ENCODE measurements around the gene PDE3A. TPM values are rescaled to one million over a fixed set of nuclear protein-coding genes. Genes with fewer than 3 reads are reported as not detected.

The PDE3A gene
- total RNA-seq, 1 experiment from 2014 or later, result 0.58 TPM

DNA sequence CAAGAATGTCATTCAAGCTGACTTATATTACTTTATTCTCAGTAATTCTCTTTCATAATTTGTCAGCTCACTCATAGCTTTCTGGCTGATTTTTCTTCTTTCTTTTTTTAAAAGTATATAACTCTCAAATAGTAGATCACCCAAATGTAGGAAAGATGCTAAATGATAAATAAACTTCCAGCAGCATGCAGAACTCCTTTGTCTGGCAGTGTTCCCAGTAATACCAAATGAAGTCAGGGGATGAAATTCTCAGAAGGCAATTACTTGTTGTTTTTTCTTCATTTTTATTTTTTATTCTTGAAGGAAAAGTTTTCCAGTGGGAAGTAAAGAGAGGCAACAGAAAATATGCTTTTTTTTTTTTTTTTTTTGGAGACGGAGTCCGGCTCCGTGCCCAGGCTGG, 193.5 kb downstream of the PDE3A start:
- H3K4me3 ChIP-seq (ENCODE audit: low read length), result no peak overlapping the region
- H3K27ac ChIP-seq (ENCODE audit: low read length), result no peak overlapping the region
- H3K9me2 ChIP-seq (replicated peaks; ENCODE audit: low read length), result no peaks in the 10 kb centered on the region
- no TSS peak for BruUV-seq (replicated peaks)
- no peaks in the 10 kb centered on the region for H3K4me1 ChIP-seq (ENCODE audit: insufficient read depth, low read length)
- ChIA-PET POLR2A (ENCODE audit: unreplicated experiment) (no interaction called here), CTCF (no interaction called here)
- H3K9me3 ChIP-seq (ENCODE audit: low read length), result no peaks in the 10 kb centered on the region
- DNase-seq (no peak), ATAC-seq (no peak)
- H3K36me3 ChIP-seq (ENCODE audit: low read depth, low read length), result no peaks in the 10 kb centered on the region
- intact Hi-C loops (cut with micrococcal nuclease), result no loop called here
- H3K79me2 ChIP-seq (ENCODE audit: low read length), result no peaks in the 10 kb centered on the region
- H3K9ac ChIP-seq (ENCODE audit: low read length), result no peak overlapping the region
- H4K20me1 ChIP-seq (ENCODE audit: low read length), result no peaks in the 10 kb centered on the region
- H3F3A ChIP-seq (ENCODE audit: low read length, unreplicated experiment), result no peaks in the 10 kb centered on the region
- no peaks in the 10 kb centered on the region for H3K27me3 ChIP-seq (ENCODE audit: low read length)
- no peak overlapping the region for H3K4me2 ChIP-seq (ENCODE audit: low read length)
- H2AFZ ChIP-seq (ENCODE audit: low read length), result no peak overlapping the region
- TF ChIP-seq, protein P1, sequence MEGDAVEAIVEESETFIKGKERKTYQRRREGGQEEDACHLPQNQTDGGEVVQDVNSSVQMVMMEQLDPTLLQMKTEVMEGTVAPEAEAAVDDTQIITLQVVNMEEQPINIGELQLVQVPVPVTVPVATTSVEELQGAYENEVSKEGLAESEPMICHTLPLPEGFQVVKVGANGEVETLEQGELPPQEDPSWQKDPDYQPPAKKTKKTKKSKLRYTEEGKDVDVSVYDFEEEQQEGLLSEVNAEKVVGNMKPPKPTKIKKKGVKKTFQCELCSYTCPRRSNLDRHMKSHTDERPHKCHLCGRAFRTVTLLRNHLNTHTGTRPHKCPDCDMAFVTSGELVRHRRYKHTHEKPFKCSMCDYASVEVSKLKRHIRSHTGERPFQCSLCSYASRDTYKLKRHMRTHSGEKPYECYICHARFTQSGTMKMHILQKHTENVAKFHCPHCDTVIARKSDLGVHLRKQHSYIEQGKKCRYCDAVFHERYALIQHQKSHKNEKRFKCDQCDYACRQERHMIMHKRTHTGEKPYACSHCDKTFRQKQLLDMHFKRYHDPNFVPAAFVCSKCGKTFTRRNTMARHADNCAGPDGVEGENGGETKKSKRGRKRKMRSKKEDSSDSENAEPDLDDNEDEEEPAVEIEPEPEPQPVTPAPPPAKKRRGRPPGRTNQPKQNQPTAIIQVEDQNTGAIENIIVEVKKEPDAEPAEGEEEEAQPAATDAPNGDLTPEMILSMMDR (conservative IDR thresholded peaks at IDR 0.05; ENCODE audit: low read depth, low read length), result no peak
- no peak for TF ChIP-seq EZH2phosphoT487 (IDR thresholded peaks at IDR 0.05; ENCODE audit: borderline replicate concordance, low read length)
- TF ChIP-seq EZH2 (IDR thresholded peaks at IDR 0.05; ENCODE audit: low read length, unreplicated experiment), result no peak

DNA sequence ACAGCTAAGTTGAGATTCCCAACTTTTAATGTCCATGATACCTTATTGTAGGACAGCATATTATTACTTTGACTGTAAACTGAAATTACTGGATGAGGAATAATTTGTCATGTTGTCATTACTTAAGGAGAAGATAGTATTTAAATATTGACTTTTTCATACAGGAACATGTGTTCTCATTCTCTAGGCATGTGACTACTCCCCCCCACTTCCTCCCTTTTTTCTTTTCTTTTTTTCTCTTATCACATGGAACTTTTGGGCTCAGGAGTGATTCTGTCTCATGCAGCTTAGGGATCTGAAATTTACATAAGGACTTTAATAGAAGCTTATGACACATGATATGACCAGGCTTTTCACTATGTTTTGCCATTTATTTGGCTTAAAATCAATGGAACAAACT, 199.1 kb downstream of the PDE3A start:
- no peaks in the 10 kb centered on the region for H3K79me2 ChIP-seq (ENCODE audit: low read length)

DNA sequence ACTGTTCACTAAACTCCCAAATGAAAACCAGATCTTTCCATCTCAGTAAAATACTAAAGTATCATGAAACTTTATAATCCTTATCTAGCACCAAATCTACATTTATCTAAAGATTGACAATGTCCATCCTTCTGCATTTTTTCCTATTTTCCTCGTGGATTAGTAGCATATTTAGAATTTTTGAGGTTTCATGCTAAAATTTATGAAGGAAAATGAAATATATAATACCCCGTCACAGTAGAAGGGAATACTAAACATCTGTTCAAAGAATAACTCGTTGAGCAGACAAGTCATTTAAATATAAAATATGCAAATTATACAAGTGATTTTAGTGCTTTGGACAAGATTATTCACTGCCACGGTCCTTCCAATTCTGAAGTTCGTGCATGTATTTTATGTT, 204.1 kb downstream of the PDE3A start:
- Histone ChIP-seq H3K79me2 (ENCODE audit: low read length) (no peaks in the 10 kb centered on the region), H3K4me3 (ENCODE audit: low read length) (no peak overlapping the region), H3K4me1 (ENCODE audit: insufficient read depth, low read length) (no peaks in the 10 kb centered on the region), H3K9me3 (ENCODE audit: low read length) (no peaks in the 10 kb centered on the region), H4K20me1 (ENCODE audit: low read length) (no peaks in the 10 kb centered on the region), H3K9me2 (replicated peaks; ENCODE audit: low read length) (no peaks in the 10 kb centered on the region), H3K27me3 (ENCODE audit: low read length) (no peaks in the 10 kb centered on the region), H2AFZ (ENCODE audit: low read length) (no peak overlapping the region), H3K36me3 (ENCODE audit: low read depth, low read length) (no peaks in the 10 kb centered on the region), H3K27ac (ENCODE audit: low read length) (no peak overlapping the region), H3F3A (ENCODE audit: low read length, unreplicated experiment) (no peaks in the 10 kb centered on the region), H3K4me2 (ENCODE audit: low read length) (no peak overlapping the region), H3K9ac (ENCODE audit: low read length) (no peak overlapping the region)
- ATAC-seq, result no peak
- BruUV-seq (replicated peaks), result no TSS peak
- no peak for DNase-seq
- POLR2A ChIA-PET (ENCODE audit: unreplicated experiment), result no interaction called here
- intact Hi-C loops (cut with micrococcal nuclease), result no loop called here
- TF ChIP-seq EZH2phosphoT487 (IDR thresholded peaks at IDR 0.05; ENCODE audit: borderline replicate concordance, low read length), result no peak
- TF ChIP-seq, protein P1 (conservative IDR thresholded peaks at IDR 0.05; ENCODE audit: low read depth, low read length), result no peak
- no peak for TF ChIP-seq EZH2 (IDR thresholded peaks at IDR 0.05; ENCODE audit: low read length, unreplicated experiment)
- CTCF ChIA-PET, result no interaction called here

More for the DNA sequence above, 199.1 kb downstream of the PDE3A start:
- Histone ChIP-seq H3K4me3 (ENCODE audit: low read length) (no peak overlapping the region), H3K27ac (ENCODE audit: low read length) (no peak overlapping the region), H4K20me1 (ENCODE audit: low read length) (no peaks in the 10 kb centered on the region), H2AFZ (ENCODE audit: low read length) (no peak overlapping the region), H3K36me3 (ENCODE audit: low read depth, low read length) (no peaks in the 10 kb centered on the region), H3K4me2 (ENCODE audit: low read length) (no peak overlapping the region), H3K9ac (ENCODE audit: low read length) (no peak overlapping the region), H3F3A (ENCODE audit: low read length, unreplicated experiment) (no peaks in the 10 kb centered on the region), H3K27me3 (ENCODE audit: low read length) (no peaks in the 10 kb centered on the region), H3K9me2 (replicated peaks; ENCODE audit: low read length) (no peaks in the 10 kb centered on the region), H3K9me3 (ENCODE audit: low read length) (no peaks in the 10 kb centered on the region), H3K4me1 (ENCODE audit: insufficient read depth, low read length) (no peaks in the 10 kb centered on the region)
- no TSS peak for BruUV-seq (replicated peaks)
- TF ChIP-seq EZH2phosphoT487 (IDR thresholded peaks at IDR 0.05; ENCODE audit: borderline replicate concordance, low read length), result no peak
- no peak for TF ChIP-seq EZH2 (IDR thresholded peaks at IDR 0.05; ENCODE audit: low read length, unreplicated experiment)
- TF ChIP-seq, protein P1 (conservative IDR thresholded peaks at IDR 0.05; ENCODE audit: low read depth, low read length), result no peak
- ATAC-seq (peak; percentile 61), DNase-seq (peak; percentile 18)
- intact Hi-C loops (cut with micrococcal nuclease), result no loop called here
- ChIA-PET POLR2A (ENCODE audit: unreplicated experiment) (no interaction called here), CTCF (no interaction called here)

Measured in PC-3 (cell line).